ENCODE data around the gene CBLN4.

Gene CBLN4

DNA sequence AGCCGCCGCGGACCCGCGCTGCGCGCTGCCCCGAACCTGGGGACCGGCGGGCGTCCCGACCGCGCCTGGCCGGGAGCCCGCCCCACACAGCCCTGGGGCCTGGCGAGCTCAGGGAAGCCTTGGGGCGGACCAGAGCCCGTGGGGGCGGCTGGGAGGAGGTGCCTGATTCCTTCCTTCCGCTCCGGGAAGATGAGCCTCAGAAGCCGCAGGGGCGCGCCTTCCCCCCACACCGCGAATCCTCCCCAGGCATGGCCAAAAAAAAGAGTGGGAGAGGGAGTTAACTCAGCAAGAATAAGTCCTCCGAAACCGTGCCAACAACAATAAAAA lies at the start of gene CBLN4:
CBLN4 (minus strand) TSS at position 131 of the 327 bp plus-strand sequence. CDS start 1,348 bp downstream, outside the sequence.
- no peak for DNase-seq (ENCODE audit: low spot score)

GRCh38 chr20:56043227-56043626 lies 37.9 kb upstream of the CBLN4 start:
- no peak for DNase-seq (ENCODE audit: low spot score)

DNA sequence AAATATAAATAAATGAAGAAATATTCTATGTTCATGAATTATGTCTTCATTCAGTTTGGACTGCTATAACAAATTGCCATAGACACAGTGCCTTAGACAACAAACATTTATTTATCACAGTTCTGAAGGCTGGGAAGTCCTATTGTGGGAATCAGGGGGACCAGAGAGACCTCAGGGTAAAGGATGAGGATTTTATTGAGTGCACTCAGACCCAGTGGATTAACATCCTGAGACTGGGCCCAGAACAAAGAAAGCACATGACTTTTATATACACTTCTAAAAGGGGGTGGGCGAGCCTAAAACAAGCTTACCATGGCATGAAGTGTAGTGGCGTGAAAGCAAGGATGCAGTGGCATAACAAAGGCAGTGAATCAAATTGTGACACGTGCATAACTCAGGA lies 26.9 kb upstream of the CBLN4 start:
- no peak for DNase-seq (ENCODE audit: low spot score)

GRCh38 chr20:56018716-56019115 lies 13.4 kb upstream of the CBLN4 start:
- no peak for DNase-seq (ENCODE audit: low spot score)

- DNase-seq (ENCODE audit: low spot score), result no peak
Measured at GRCh38 chr20:56018194-56018593, 12.9 kb upstream of the CBLN4 start.

- DNase-seq (ENCODE audit: low spot score), result no peak
Measured at GRCh38 chr20:56017560-56017959, 12.2 kb upstream of the CBLN4 start.

GRCh38 chr20:56014998-56015397 lies 9.7 kb upstream of the CBLN4 start:
- DNase-seq (ENCODE audit: low spot score), result no peak

DNA sequence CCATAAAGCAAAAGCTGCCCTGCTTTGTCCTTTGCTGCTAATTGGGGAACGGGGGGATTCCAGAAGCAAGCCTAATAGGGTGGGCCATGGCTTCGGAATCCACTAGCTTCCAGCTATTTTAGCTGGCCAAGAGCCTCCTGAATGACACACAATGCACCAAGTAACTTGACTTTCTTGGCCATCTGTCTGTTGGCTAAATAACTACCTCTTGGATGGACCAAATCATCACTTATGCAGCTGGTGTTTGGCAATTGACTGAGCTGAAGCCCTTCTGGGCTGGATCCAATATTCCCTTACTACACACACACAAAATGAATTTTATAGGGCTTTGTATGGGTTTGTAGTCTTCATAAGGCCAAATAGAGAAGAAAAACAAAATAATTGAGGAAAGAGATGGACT lies 8.8 kb upstream of the CBLN4 start:
- DNase-seq (ENCODE audit: low spot score), result no peak

GRCh38 chr20:56004611-56005388 lies 519 bp downstream of the CBLN4 start:
- no peak for DNase-seq (ENCODE audit: low spot score)

DNA sequence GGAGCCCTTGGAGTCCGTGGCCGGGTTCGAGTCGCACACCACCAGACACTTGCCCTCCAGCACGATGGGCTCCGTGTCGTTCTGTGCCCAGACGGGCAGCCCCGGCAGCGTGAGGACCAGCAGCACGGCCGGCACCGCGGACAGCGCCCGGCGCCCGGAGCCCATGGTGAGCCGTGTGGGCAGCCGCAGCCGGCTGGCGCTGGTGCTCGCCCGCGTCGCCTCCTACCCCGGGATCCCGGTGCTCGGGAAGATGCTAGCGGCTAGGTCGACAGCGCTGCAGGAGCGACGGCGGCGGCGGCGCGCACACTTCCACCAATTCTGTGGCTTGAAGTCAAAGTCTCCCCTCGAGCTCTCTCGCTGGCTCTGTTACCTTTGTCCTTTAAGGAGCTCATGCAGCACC lies 1.3 kb downstream of the CBLN4 start:
- DNase-seq (ENCODE audit: low spot score), result no peak

DNA sequence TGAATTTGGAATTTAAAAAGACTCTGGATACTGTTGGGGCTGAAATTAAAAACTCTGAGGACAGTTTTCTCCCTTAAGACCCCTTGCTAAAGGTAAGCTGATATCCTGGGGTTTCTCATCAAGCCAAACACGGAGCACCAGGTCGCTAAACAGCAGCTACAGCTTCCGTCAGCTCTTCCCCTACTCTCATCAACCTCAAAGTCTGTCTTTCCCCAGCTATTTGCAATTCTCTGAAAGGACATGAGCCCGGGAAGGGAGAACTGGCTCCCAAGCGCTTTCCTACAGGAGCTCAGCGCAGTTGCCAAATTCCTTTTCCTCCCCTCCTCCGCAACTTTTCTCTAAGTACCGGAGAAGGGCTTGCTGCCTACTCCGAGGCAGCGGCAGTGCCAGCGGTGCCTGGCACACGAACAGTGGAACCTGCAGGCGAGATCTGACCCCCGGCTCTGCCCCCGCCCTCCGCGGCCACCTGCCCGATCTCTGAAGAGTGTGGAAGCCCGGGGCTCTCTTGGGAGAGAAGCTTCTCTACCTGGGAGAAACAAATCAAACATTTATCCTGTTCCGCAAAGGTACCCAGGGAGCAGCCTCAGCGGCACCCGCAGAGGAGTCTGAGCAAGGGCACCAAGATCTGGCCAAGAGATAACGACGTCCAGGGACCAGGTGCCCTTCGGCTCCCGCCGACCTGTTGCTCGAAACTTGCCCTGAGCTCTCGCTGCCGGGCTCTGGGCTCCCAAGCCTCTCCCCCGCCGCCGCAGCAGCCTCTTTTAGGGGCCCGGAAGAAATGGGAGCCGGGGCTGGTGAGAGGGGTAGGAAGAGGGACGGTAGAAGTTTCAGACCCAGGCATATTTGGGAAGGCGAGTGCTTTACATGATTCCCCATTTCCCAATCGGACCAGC lies 2.2 kb downstream of the CBLN4 start:
- DNase-seq (ENCODE audit: low spot score), result no peak

DNA sequence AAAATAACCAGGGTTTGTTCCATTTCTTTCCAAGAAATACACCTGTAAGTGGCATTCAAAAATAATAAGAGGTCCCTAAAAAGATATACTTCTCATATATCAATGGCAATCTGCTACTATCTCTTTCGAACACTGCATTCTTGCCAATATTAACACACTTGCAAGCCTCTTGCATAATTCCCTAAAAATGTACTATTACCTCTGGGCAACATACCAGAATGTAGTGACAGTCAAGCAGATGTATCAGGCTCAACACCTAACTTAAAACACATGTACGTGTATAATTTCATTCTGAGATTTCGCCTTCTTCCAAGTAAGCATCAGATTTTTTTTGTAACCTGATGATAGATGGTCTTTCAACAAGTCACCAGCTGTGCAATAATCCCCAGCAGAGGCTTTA lies 3.4 kb downstream of the CBLN4 start:
- no peak for DNase-seq (ENCODE audit: low spot score)

DNA sequence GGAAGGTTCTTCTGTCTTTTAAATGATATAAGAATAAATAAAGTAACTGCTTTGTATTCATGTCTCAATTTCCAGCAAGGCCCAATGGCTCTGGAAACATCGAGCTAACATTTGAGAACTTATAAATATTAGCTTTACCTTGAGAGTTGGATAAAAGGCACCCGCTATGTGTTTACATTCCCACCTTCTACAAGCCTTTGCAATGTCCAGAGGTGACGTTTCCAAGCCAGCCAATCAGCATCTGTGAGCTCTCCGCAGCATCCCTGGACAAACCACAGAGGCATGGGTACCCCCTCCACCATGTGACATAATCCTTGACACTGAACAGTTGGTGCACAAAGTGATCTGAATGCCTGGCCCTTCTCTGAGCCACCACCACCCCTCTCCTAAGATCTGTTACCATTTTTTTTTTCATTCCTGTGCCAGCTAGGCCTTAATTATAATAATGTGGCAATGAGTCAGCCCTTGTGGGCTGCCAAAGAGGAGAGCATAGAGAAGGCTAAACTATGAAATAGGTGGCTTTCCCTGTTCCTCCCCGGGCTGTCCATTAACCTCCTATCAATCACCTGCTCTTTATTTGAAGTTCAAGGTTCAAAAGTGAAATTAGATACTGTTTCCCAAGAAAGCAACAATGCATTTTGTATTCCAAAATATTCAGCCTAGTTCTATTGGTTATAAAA lies 4.1 kb downstream of the CBLN4 start:
- no peak for DNase-seq (ENCODE audit: low spot score)

- DNase-seq (ENCODE audit: low spot score), result no peak
Measured at GRCh38 chr20:55978550-55978949, 26.8 kb downstream of the CBLN4 start.

GRCh38 chr20:55977690-55978459 lies 27.4 kb downstream of the CBLN4 start:
- DNase-seq (ENCODE audit: low spot score), result no peak

DNA sequence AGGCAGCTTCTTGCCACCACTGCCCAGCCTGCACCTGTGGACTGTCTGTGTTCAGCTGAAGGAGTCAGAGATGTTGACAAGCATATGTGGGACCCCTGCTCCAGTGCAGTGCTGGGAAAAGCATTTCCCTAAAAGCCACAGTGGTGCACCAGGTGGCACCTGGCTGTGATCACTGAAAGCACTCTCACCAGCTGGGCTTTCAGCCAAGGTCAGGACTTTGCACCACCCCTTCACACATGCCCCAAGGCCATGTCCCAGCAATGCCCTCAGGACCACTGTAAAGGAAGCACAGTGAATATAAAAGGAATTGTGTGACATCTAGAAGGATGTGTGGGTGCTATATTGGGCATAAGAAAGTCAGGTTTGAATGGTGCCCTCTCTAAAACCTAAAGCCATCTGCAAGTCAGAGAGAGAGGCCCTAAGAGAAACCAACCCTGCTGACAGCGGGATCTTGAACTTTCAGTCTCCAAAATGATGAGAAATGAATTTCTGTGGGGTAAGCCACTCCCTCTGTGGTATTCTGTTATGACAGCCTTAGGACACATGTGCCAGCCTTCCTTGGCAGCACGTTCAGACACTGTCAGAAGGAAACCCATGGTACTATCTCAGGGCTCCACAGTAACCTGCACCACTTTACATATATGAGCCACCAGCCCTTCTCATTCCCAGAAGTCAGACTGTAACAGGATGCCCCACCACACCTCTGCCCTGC lies 30.7 kb downstream of the CBLN4 start:
- DNase-seq (ENCODE audit: low spot score), result no peak

DNA sequence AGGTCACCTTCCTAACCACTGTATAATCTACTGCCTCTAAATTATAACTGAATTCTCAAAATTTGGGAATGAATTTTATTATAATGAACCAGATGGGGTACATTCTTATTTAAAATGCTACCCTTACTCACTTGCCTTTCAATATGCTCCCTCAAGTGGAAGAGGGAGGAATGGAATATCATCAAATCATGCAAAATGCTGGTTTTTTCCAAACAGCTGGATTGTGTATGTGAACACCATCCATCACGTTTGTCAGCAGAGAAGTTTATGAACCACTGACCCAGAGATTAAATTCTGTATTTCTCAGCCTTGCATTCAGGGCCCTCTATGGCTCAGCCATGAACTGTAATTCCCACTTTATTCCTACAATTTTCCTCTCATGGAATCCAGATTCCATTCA lies 40.5 kb downstream of the CBLN4 start:
- DNase-seq (ENCODE audit: low spot score), result no peak

DNA sequence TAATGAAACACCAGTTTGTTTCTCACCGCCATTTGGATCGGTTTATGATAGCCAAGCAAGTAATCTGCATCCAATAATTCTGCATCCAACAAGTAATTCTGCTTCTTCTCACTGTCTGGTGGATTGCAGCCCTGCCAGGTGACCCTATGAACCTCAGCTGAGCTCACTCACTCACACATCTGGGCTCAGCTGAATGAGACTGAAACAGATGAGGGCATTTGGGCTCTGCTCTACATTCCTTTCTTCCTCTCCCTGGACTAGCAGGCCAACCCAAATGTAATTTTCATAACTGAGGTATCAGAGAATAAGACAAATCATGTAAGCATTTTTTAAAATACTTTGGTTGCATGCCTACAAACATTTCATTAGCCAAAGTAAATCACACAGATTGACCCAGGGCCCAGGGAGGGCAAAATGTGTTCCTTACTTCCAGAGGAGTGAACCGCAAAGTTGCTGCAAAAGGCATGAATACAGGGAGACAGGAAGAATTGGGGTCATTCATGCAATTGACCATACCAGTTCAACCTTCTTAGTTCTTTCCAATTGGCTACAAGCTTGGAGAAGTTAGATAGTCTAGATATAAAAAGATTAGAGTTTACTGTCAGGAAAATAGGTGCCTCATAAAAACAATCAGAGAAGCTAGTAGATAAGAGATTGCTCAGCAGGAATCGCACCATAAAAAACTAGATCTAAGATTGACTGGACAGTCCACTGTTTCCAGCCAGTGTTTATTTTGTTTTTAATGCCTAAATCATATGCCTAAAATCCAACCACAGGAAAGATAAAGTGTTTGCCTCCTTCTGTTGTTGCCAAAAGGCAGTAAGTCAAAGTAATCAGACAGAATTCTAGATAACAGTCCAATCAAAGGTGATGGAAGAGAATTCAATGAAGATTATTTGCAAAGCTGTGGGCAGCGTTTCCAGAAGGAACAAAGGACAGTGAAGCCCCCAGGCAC lies 43.7 kb downstream of the CBLN4 start:
- no peak for DNase-seq (ENCODE audit: low spot score)

GRCh38 chr20:55953201-55953600 lies 52.1 kb downstream of the CBLN4 start:
- DNase-seq (ENCODE audit: low spot score), result no peak

GRCh38 chr20:55947701-55948100 lies 57.6 kb downstream of the CBLN4 start:
- DNase-seq (ENCODE audit: low spot score), result no peak
